ENCODE results near the gene BCAP31. TPM values are rescaled to one million over a fixed set of nuclear protein-coding genes. Genes with fewer than 3 reads are reported as not detected.

BCAP31 gene
- total RNA-seq, 1 experiment from 2014 or later: 138 TPM

GRCh38 chrX:153709726-153710674 is 14.2 kb downstream of the BCAP31 start:
- Mint-ChIP-seq H3K4me1 (peaks cover 3 to 6% of the 10 kb centered on the region in 2 experiments; a peak in 3 of 4 replicates), H3K9me3 (peaks cover 70 to 77% of the 10 kb centered on the region in 2 experiments)

More at GRCh38 chrX:153709726-153710674, 14.2 kb downstream of the BCAP31 start:
- peaks cover 31 to 70% (median 50%) of the 10 kb centered on the region in 3 experiments for H3K36me3 Mint-ChIP-seq (ENCODE audit: insufficient read depth in 1 of 3, low read depth in 3 of 3)
- peak overlapping the region in 1 of 2 experiments; percentile 28; a peak in 2 of 5 replicates for H3K4me3 Mint-ChIP-seq
- H3K18ac ChIP-seq (ENCODE audit: insufficient read length, low read depth, low read length): no peak overlapping the region
- WGBS (ENCODE audit: extremely low coverage, insufficient read length, low lambda C conversion rate): no CpG with 5 or more reads among the region's 27 CpGs
- H3K79me1 ChIP-seq (ENCODE audit: insufficient read depth, low read depth, low read length, poor library complexity, severe bottlenecking): no peaks in the 10 kb centered on the region
- no peak overlapping the region for H3K14ac ChIP-seq (ENCODE audit: insufficient read depth, low read length)
- no peak overlapping the region for H2AFZ ChIP-seq (ENCODE audit: low read length)
- H2AK5ac ChIP-seq (ENCODE audit: insufficient read length, low read length): no peak overlapping the region
- no peak overlapping the region for H4K5ac ChIP-seq (ENCODE audit: insufficient read length, low read depth, low read length)
- H3K4me2 ChIP-seq (ENCODE audit: insufficient read depth, insufficient read length, low read length): no peak overlapping the region
- H4K91ac ChIP-seq (ENCODE audit: insufficient read length, low read depth, low read length): no peak overlapping the region
- no peaks in the 10 kb centered on the region for H3K27me3 Mint-ChIP-seq (ENCODE audit: low read depth)
- no peaks in the 10 kb centered on the region for H3K27me3 ChIP-seq (ENCODE audit: insufficient read depth, low read length)
- H3K56ac ChIP-seq (ENCODE audit: insufficient read length, low read depth, low read length): no peak overlapping the region
- no peak overlapping the region for H2BK12ac ChIP-seq (ENCODE audit: insufficient read length, low read depth, low read length)
- H3K9ac ChIP-seq (ENCODE audit: extremely low read depth, insufficient read length, low read length): no peak overlapping the region
- no peak overlapping the region for H3T11ph ChIP-seq (ENCODE audit: low read length)
- H4K20me1 ChIP-seq (ENCODE audit: control insufficient read depth, insufficient read depth, insufficient read length): no peaks in the 10 kb centered on the region
- no peaks in the 10 kb centered on the region for H3K79me2 ChIP-seq (ENCODE audit: insufficient read depth, low read length)
- peaks cover 26% of the 10 kb centered on the region for H3K9me3 ChIP-seq (ENCODE audit: control insufficient read depth, low read depth, low read length)
- H3K27ac Mint-ChIP-seq: no peak overlapping the region
- no peak overlapping the region for H2BK20ac ChIP-seq (ENCODE audit: low read depth, low read length, poor library complexity, severe bottlenecking)
- H3K23ac ChIP-seq (ENCODE audit: insufficient read length, low read depth, low read length): no peak overlapping the region
- H4K8ac ChIP-seq (replicated peaks; ENCODE audit: insufficient read length, low read depth, low read length): no peak overlapping the region
- no peak overlapping the region for H2BK15ac ChIP-seq (ENCODE audit: low read depth, low read length)
- H2BK120ac ChIP-seq (ENCODE audit: low read depth, low read length, poor library complexity, severe bottlenecking): no peak overlapping the region
- no peaks in the 10 kb centered on the region for H3K23me2 ChIP-seq (ENCODE audit: insufficient read length, low read depth, low read length, poor library complexity, severe bottlenecking)
- no peak overlapping the region for H3K27ac ChIP-seq (ENCODE audit: insufficient read length, low read depth, low read length)
- no peaks in the 10 kb centered on the region for H3K4me1 ChIP-seq (ENCODE audit: insufficient read depth, low read length)
- no peak for TF ChIP-seq CTCF (conservative IDR thresholded peaks at IDR 0.05)
- no peak overlapping the region for H2BK5ac ChIP-seq (ENCODE audit: insufficient read length, low read length)
- H3K4ac ChIP-seq (ENCODE audit: low read depth, low read length): no peak overlapping the region
- DNase-seq: no peak
